ENCODE data around the gene MAPK8. TPM values are rescaled to one million over a fixed set of nuclear protein-coding genes. Genes with fewer than 3 reads are reported as not detected.

Gene MAPK8
- total RNA-seq, 1 experiment from 2014 or later = 111 TPM

DNA sequence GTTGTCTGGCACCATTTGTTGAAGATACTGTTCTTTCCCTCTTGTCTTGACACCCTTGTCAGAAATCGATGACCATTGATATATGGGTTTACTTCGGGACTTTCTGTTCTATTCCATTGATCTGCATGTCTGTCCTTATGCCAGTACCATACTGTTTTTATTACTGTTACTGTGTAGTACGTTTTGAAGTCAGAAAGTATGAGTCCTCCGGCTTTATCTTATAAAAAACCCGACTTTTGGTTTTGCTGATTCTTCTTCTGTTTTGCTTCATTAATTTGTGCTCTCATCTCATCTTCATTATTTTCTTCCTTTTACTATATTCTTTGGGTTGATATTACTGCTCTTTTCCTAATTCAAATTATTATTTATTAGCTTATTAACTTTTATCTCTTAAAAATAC, 52.4 kb downstream of the MAPK8 start:
- H3K27me3 ChIP-seq (replicated peaks) = no peaks in the 10 kb centered on the region
- H3K27ac ChIP-seq = no peak overlapping the region
- peaks cover 3% of the 10 kb centered on the region for H3K4me1 ChIP-seq (replicated peaks)
- H3K9me3 ChIP-seq (replicated peaks) = no peaks in the 10 kb centered on the region
- H3K4me3 ChIP-seq = no peak overlapping the region
- DNase-seq (ENCODE audit: low read depth in 1 of 2, low spot score in 2 of 2) = no peak
- no peaks in the 10 kb centered on the region for H3K36me3 ChIP-seq

DNA sequence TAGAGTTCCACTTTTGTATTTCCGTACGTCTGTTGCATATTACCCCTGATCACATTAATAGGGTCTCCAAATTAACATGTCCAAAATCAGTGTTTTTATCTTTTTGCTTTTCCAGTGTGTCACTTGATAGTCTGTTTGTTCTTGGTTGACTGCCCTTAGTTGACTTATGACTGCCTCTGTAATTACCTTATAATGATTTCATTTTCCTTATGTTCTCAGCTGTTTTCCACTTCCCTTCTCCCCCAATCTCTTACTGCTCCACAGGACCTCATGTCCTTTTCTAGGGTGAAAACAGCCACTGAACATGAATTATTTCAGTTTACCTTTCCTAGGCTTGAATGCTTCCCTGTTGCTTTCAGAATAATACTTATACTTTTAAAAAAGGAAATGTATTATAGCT, 54.7 kb downstream of the MAPK8 start:
- H3K4me1 ChIP-seq (replicated peaks) = peaks cover 25% of the 10 kb centered on the region
- DNase-seq (ENCODE audit: low read depth in 1 of 2, low spot score in 2 of 2) = no peak
- H3K9me3 ChIP-seq (replicated peaks) = no peaks in the 10 kb centered on the region
- H3K4me3 ChIP-seq = no peak overlapping the region
- H3K27ac ChIP-seq = no peak overlapping the region
- H3K36me3 ChIP-seq = no peaks in the 10 kb centered on the region
- H3K27me3 ChIP-seq (replicated peaks) = no peaks in the 10 kb centered on the region

DNA sequence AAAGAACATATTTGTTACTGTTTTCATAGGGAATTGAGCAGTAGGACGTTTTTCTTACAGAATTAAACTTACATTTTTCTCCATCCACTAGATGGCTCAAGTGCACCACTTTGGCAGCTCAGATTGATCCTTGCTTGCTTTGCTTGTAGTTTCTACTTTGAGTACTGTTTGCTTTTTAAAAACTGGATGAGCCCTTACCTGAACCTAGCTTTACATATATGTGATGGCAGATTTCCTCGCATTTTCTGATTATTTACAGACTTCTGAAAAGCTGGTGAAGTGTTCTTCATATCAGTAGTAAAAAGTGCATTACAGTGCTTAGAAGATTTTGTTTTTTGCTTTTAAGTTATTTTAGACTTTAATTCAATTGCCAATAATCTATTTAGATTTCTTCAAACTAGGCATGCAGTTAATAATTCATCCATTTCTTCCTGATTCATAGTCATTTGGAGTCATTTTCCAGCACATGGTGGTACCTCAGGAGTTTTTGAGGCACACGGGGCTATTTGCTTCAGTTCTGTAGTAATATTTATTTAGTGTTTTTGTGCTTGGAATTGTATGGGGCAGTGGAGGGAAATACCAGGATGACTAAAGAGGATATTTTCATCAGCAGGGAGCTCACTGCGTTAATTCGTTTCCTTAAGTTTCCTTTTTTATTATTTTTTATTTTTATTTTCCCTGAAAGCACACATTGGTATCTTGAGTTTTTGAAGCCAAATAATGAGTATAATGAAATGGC, 57.3 kb downstream of the MAPK8 start:
- H3K4me1 ChIP-seq (replicated peaks) = peaks cover 26% of the 10 kb centered on the region
- DNase-seq (ENCODE audit: low read depth in 1 of 2, low spot score in 2 of 2) = peak in 1 of 2 experiments; percentile 55
- no peak overlapping the region for H3K4me3 ChIP-seq
- H3K27me3 ChIP-seq (replicated peaks) = no peaks in the 10 kb centered on the region
- H3K9me3 ChIP-seq (replicated peaks) = no peaks in the 10 kb centered on the region
- no peak overlapping the region for H3K27ac ChIP-seq
- H3K36me3 ChIP-seq = no peaks in the 10 kb centered on the region

DNA sequence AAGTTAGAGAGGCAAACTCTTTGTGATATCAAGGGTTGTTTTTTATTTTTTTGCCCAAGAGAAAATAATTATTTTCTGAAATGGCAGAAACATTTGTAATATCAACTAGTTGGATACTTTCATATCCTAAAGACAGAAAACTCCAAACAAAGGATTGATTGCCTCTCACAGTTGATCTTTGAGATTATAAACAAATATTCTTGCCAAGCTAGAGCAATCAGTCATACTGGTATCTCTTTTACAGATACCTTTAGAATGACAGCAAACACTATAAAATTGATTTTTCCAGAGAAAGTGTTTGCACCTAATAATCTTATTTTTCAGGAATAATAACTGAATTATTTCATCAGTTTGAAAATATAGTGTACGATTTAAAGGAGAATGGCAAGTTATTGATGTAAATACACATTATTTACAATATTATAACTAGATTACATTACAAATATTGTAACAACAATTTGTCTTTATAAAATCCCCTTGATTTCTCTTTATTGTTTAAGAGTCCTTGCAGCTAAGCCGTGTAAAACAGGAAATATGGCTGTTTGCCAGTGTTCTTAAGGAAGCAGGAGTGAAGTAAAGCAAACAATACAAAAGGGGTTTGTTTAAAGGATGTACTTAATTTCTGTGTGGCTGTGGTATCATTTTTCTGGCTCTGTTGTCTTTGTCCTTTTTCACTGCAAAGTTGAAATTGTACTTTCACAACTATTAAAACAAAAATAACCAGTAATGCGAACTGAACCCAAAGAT, 58.4 kb downstream of the MAPK8 start:
- Histone ChIP-seq H3K9me3 (replicated peaks) (no peaks in the 10 kb centered on the region), H3K36me3 (no peaks in the 10 kb centered on the region), H3K27ac (no peak overlapping the region), H3K4me1 (replicated peaks) (peaks cover 26% of the 10 kb centered on the region), H3K4me3 (no peak overlapping the region), H3K27me3 (replicated peaks) (no peaks in the 10 kb centered on the region)
- DNase-seq (ENCODE audit: low read depth in 1 of 2, low spot score in 2 of 2) = peak in 1 of 2 experiments; percentile 32

DNA sequence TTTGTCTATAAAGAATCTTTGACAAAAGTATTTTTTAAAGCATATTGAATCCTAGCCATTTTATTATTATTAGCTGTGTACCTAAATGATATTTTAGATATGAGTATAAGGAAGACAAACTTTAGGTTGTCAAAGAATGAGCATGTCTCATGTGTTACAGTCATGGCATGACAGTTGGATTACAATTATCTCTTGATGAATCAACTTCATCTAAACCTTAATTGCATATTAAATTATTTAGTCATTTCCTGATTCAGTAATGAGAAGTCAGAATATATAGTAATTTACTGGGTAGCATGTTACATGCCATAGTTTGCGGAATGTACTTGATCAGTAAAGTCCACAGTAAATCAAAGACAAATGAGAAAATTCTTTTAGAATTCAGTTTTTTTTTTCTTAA, 59.2 kb downstream of the MAPK8 start:
- no peak for DNase-seq (ENCODE audit: low read depth in 1 of 2, low spot score in 2 of 2)

DNA sequence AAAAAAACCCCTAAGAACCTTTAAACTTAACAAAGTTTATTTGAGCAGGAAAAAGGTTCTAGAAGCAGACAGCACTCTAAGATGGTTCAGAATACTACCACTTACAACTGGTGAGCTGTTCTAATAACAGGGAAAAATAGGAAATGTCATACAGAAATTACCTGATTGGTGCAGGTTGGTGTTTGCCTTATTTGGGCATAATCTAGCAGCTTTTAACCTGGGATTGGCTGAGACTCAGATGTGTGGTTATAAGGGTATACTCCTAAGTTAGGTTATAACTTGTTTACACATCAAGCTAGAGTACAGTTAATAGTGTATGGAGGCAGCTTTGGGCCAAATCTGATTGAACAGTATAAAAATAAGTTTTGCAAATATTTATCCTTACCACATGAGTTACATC, 59.8 kb downstream of the MAPK8 start:
- H3K36me3 ChIP-seq = no peaks in the 10 kb centered on the region
- H3K27me3 ChIP-seq (replicated peaks) = no peaks in the 10 kb centered on the region
- no peak overlapping the region for H3K4me3 ChIP-seq
- peaks cover 26% of the 10 kb centered on the region for H3K4me1 ChIP-seq (replicated peaks)
- no peak for DNase-seq (ENCODE audit: low read depth in 1 of 2, low spot score in 2 of 2)
- no peak overlapping the region for H3K27ac ChIP-seq
- H3K9me3 ChIP-seq (replicated peaks) = no peaks in the 10 kb centered on the region

More for the DNA sequence above, 59.2 kb downstream of the MAPK8 start:
- peaks cover 26% of the 10 kb centered on the region for H3K4me1 ChIP-seq (replicated peaks)
- H3K4me3 ChIP-seq = no peak overlapping the region
- no peaks in the 10 kb centered on the region for H3K36me3 ChIP-seq
- H3K9me3 ChIP-seq (replicated peaks) = no peaks in the 10 kb centered on the region
- no peak overlapping the region for H3K27ac ChIP-seq
- H3K27me3 ChIP-seq (replicated peaks) = no peaks in the 10 kb centered on the region

DNA sequence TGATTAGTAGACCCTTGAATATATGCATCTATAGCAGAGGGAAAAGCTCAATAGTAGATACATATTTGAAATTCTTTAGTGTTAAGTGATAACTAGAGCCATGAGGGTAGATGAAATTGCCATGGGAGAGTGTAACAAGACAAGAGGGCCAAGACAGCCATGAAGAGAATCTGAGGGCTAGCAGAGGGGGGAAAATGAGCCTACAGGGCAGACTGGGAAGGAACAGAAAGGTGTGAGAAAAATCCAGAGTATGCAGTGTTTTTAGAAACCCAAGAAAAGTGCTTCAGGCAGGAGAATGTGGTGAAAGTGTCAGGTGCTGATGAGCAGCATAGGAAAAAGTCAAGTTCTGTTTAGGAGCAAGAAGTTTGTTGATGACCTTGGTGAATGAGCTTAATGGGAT, 63.0 kb downstream of the MAPK8 start:
- DNase-seq (ENCODE audit: low read depth in 1 of 2, low spot score in 2 of 2) = no peak
- H3K27ac ChIP-seq = no peak overlapping the region
- H3K36me3 ChIP-seq = no peaks in the 10 kb centered on the region
- no peaks in the 10 kb centered on the region for H3K27me3 ChIP-seq (replicated peaks)
- H3K9me3 ChIP-seq (replicated peaks) = no peaks in the 10 kb centered on the region
- peaks cover 17% of the 10 kb centered on the region for H3K4me1 ChIP-seq (replicated peaks)
- H3K4me3 ChIP-seq = no peak overlapping the region

DNA sequence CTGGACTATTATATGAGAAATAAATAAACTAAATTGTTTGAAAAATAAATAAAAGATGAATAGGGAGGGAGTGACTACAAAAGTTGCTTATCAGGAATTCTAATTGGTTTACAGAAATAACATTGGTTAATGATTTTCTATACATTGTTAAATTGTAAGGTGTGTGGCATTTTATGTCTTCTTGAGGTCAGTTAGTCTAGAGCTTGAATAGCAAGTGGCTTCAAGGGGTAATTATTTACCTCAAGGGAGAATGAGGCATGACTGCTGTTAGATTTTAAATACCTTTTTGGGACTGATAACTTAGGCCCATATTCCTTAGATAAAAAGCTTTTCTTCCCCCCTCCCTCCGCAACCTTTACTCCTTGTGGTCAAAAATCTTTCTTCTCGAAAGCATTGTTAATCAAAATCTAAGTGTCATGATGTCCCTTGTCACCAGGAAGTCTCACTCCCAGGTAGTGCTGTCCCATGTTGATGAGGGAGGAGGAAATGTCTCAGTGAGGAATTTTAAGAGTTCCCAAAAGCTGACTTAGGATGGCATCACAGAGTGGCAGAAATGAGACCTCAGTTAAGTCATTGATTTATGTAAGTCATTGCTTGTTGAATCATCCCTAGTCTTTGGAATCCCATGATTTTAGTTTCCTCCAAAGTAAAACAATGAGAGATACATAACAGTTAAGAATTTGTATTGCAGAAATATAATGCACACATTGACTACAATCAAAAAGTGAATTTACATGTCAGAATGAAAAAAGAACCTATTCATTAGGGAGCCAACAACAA, 71.5 kb downstream of the MAPK8 start:
- Histone ChIP-seq H3K27me3 (replicated peaks) (no peaks in the 10 kb centered on the region), H3K27ac (no peak overlapping the region), H3K9me3 (replicated peaks) (no peaks in the 10 kb centered on the region), H3K4me3 (no peak overlapping the region), H3K36me3 (no peaks in the 10 kb centered on the region), H3K4me1 (replicated peaks) (peaks cover under 1% of the 10 kb centered on the region; the same call in 1 of the 2 replicates)
- DNase-seq (ENCODE audit: low read depth in 1 of 2, low spot score in 2 of 2) = no peak

DNA sequence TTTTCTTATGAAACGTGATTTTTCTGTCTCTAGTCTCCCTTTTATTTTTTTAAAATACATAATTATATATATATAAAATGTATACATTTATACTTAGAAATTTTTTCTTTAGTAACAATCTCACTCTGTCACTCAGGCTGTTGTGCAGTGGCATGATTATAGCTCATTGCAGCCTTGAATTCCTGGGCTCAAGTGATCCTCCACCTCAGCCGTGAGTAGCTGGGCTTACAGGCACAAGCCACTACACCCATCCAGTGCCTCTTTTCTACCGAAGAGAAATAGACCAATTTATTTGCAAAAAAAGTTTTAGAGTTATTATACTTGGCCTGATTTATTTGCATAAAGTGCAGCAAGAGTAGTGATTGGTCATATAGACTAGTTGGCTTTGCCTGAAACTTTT, 72.2 kb downstream of the MAPK8 start:
- H3K36me3 ChIP-seq = no peaks in the 10 kb centered on the region
- no peaks in the 10 kb centered on the region for H3K27me3 ChIP-seq (replicated peaks)
- peaks cover 5% of the 10 kb centered on the region; the same call in 1 of the 2 replicates for H3K4me1 ChIP-seq (replicated peaks)
- DNase-seq (ENCODE audit: low read depth in 1 of 2, low spot score in 2 of 2) = no peak
- H3K27ac ChIP-seq = no peak overlapping the region
- no peaks in the 10 kb centered on the region for H3K9me3 ChIP-seq (replicated peaks)
- no peak overlapping the region for H3K4me3 ChIP-seq

DNA sequence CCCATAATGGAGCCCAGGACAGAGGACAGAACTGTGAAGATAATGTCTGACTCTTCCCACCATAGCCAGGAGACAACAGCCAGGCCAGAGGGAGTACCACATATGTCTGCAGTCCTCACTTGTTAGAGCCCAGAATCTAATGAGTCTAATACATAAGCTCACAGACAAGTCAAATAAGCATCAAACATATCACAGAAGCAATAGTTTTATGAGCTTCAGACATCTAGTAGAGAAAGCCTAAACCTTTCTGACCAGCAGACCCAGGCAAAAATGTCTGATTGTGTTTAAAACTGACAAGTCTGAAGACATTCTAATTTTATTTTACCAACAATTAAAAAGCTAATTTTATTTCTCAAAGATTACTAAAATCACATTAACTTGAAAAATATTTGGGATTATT, 75.5 kb downstream of the MAPK8 start:
- H3K4me1 ChIP-seq (replicated peaks) = peaks cover 17% of the 10 kb centered on the region
- H3K9me3 ChIP-seq (replicated peaks) = no peaks in the 10 kb centered on the region

DNA sequence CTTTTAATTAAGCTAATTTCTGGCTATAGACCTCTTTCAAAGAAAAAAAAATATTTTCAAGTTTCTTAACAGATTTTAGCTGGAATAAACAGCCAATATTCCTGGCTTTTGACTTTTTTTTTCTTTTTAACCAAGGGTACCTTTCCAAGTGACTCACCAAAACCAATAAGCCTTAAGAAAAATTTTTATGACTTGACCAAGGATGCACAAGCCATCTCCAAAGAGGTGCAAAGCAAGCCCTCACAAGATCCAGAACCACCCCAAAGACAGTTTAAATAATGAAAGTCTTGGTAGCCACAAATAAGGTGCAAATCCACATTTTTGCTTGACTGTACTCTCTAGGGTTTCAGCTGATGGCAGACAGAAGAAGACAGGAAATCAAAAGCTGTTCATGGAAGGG, 76.5 kb downstream of the MAPK8 start:
- Histone ChIP-seq H3K27ac (no peak overlapping the region), H3K9me3 (replicated peaks) (no peaks in the 10 kb centered on the region), H3K36me3 (no peaks in the 10 kb centered on the region), H3K4me3 (no peak overlapping the region), H3K4me1 (replicated peaks) (peaks cover 17% of the 10 kb centered on the region), H3K27me3 (replicated peaks) (no peaks in the 10 kb centered on the region)
- DNase-seq (ENCODE audit: low read depth in 1 of 2, low spot score in 2 of 2) = no peak

More for the DNA sequence above, 75.5 kb downstream of the MAPK8 start:
- no peaks in the 10 kb centered on the region for H3K36me3 ChIP-seq
- no peak for DNase-seq (ENCODE audit: low read depth in 1 of 2, low spot score in 2 of 2)
- no peak overlapping the region for H3K4me3 ChIP-seq
- H3K27me3 ChIP-seq (replicated peaks) = no peaks in the 10 kb centered on the region
- H3K27ac ChIP-seq = no peak overlapping the region

DNA sequence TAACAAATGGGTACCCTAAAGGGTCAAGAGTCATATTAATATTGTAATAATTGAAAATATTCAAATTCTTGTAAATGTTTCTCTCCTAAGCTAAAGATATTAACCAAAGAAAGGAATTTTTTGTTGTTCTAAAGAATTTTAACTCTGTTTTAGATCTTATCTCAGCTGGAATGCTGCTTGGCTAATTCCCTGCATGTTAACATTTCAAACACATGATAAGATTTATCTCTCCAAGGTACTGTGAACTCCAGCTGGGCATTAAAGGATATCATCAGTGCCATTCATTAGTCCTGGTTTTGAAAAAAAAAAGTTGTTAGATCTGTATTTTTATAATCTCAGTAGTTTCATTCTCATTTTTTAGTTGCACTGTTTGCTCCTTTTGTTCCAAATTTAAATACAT, 76.9 kb downstream of the MAPK8 start:
- no peak for DNase-seq (ENCODE audit: low read depth in 1 of 2, low spot score in 2 of 2)
- Histone ChIP-seq H3K4me3 (no peak overlapping the region), H3K27me3 (replicated peaks) (no peaks in the 10 kb centered on the region), H3K9me3 (replicated peaks) (no peaks in the 10 kb centered on the region), H3K36me3 (no peaks in the 10 kb centered on the region), H3K4me1 (replicated peaks) (peaks cover 17% of the 10 kb centered on the region), H3K27ac (no peak overlapping the region)

DNA sequence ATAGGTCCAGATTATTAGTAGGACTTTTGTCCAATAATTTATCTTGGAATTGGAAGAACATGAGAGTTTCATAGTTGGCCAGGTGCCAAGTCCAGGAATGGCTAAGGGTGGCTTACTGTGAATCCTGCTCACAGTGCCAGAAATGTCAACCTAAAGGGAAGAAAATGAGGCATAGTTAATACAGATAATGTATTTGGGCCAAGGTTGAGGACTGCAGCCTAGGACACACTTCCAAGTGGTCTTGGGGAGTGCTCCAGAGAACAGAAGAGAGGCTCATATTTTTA, 78.2 kb downstream of the MAPK8 start:
- DNase-seq (ENCODE audit: low read depth in 1 of 2, low spot score in 2 of 2) = no peak
- no peaks in the 10 kb centered on the region for H3K9me3 ChIP-seq (replicated peaks)
- no peak overlapping the region for H3K4me3 ChIP-seq
- H3K36me3 ChIP-seq = no peaks in the 10 kb centered on the region; the same call in 1 of the 2 replicates
- no peak overlapping the region for H3K27ac ChIP-seq
- H3K4me1 ChIP-seq (replicated peaks) = peaks cover 23% of the 10 kb centered on the region
- H3K27me3 ChIP-seq (replicated peaks) = no peaks in the 10 kb centered on the region

DNA sequence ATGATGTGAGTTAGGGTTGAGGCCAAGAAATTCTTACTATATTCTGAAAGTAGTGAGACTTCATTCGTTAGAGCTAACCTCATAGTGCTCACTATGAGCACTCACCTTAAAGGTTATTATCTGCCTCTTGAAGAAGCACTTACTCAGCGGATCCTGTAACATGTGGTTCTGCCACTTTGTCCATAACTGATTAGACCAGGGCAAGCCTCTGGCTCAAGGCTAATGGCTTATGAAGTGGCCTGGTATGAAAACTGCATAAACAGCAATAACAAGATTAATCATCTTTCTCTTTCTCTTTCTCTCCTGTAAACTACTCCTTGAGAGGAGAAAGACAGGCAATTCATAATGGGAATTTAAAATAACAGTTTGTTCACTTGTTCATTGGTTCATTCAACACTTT, 82.8 kb downstream of the MAPK8 start:
- no peaks in the 10 kb centered on the region for H3K27me3 ChIP-seq (replicated peaks)
- peaks cover 41% of the 10 kb centered on the region for H3K4me1 ChIP-seq (replicated peaks)
- no peaks in the 10 kb centered on the region for H3K9me3 ChIP-seq (replicated peaks)
- DNase-seq (ENCODE audit: low read depth in 1 of 2, low spot score in 2 of 2) = no peak
- H3K36me3 ChIP-seq = no peaks in the 10 kb centered on the region; the same call in 1 of the 2 replicates
- H3K4me3 ChIP-seq = no peak overlapping the region
- H3K27ac ChIP-seq = no peak overlapping the region
